Caki2 (cell line): ENCODE measurements around the gene STAT4. TPM values are rescaled to one million over a fixed set of nuclear protein-coding genes. Genes with fewer than 3 reads are reported as not detected.
A peak's percentile ranks its signal among the peaks of the same experiment; 100 is the strongest.

Experiments used
- DNase-seq: peaks from one replicate; pipeline ENCODE4 v3.0.0-alpha.2; 2015; ENCODE audit warnings: low read depth
- in situ Hi-C: cut with HindIII; loops from 2 replicates; pipeline ENCODE4 v1.10.0; 2016; ENCODE audit warnings: low sequenced_read_pairs, low pct_unique_long_range_greater_than_20kb, mixed read lengths
- total RNA-seq: library from RNA; depleted of rRNA; stranded (reverse); fragments of >200 nt; shearing (Covaris generic); gene quantifications from 2 replicates; pipeline ENCODE4 v1.2.3, GENCODE V29; 2014; ENCODE audit warnings: low replicate concordance

Gene STAT4
- total RNA-seq, 1 experiment from 2014 or later = 15.2 TPM

DNA sequence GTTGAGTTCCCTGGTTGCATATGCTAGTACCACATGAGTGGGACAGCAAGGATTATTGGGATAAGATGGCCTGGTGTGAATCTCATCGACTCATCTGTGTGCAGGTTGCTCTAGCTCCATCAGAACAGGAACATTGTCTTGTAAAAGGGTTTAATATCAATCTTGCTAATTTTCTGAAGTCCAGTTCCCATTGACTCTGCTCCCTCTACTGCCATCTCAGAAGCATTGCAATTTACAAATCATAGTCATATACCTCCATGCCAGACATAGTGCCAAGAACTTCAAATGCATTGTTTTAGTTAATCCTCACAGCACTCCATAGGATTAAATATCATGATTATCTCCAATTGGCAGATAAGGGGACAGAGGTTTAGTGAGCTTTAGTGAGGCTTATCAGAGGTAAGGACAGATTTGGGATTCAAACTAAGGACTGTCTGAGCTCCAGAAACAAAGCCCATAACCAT, 4.8 kb upstream of the STAT4 start:
- peak; percentile 36 for DNase-seq
- in situ Hi-C loops = loop anchor here (25.0 kb wide), 1 partner anchor 118 kb away; no protein-coding TSS in a partner anchor

DNA sequence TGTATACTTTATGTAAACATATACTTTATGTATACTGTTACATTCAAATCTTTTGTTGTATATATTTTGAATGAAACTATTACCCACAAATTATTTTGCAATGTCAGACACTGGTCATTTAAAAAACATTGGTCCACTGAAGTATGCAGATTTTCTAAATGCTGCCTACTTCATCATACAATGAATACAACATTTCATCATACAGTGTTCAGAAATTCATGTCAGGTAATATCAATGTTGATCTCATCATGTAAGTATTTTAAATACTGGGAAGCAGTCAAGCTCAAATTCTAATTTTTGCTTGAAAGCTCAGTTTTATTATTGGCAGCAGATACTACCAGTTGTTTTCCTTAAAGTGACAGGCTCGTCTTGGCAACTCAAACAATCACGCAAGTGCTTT, 2.9 kb upstream of the STAT4 start:
- DNase-seq = no peak
- in situ Hi-C loops = loop anchor here (25.0 kb wide), 1 partner anchor 116 kb away; no protein-coding TSS in a partner anchor

DNA sequence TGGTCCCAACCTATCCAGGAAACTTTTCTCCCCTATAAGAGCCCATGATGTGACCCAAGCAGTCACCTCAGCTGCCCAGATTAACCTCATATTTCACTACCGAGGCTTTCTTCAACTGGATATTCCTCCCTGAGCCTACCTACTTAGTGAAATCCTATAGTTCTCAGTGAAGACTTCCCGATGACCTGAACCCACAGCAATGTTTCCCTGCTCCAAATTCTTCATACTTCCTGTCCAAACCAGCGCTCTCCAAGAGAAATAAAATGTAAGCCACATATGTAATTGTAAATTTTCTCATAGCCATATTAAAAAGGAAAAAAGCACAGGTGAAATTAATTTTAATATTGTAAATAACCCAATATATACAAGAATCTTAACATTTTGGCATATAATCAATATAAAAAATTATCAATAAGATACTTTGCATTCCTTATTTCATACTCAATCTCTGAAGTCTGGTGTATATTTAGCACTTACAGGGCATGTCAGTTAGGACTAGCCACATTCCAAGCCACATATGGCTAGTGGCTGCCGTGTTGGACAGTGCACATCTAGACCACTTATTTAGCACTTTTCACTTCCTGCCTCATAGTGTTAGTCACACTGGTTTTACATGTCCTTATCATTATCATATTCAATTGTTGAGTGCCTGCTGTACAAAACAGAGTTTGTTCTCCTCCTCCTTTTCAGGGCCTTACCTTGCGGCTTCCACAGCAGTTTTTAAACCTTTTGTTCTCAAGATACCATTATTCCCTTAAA, 1.9 kb upstream of the STAT4 start:
- in situ Hi-C loops = loop anchor here (25.0 kb wide), 1 partner anchor 115 kb away; no protein-coding TSS in a partner anchor
- DNase-seq = no peak

DNA sequence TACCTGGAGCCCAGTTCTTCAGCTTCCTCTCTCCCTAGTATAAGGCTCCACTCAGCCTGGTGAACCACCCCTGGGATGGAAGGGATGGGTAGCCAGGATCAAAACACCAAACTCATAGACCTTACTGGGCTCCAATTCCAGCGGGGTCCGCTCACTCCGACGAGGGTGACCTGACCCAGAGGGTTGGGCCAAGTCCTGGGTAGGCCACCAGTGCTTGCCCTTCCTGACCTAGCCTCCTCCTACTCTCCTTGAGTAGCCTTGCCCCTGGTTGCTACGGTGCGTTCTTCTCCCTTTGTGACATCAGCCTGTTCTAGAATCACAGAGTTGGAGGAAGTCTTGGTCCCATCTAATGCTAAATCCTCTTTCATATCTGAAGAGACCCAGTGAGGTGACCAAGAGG, 537 bp upstream of the STAT4 start:
- in situ Hi-C loops = loop anchor here (25.0 kb wide), 1 partner anchor 114 kb away; no protein-coding TSS in a partner anchor
- no peak for DNase-seq

DNA sequence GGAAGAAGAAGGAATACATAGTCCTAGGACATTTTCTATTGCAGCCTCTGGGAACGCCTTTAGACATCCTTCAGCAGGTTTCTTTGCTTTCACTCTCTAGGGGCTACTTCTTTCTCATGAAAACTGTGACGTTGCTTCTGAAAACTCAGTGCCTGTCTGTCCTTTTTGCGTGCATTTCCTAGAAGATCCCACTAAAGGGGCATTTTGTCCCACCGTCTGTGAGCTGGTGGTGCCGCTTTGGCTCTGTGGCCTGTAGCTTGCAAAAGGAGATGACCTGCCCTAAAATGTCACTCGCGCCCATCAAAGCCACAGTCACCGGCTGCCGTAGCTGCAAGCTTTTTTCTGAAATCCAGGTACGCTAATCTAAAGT, 579 bp downstream of the STAT4 start:
- DNase-seq = no peak
- in situ Hi-C loops = loop anchor here (25.0 kb wide), 1 partner anchor 113 kb away; no protein-coding TSS in a partner anchor

DNA sequence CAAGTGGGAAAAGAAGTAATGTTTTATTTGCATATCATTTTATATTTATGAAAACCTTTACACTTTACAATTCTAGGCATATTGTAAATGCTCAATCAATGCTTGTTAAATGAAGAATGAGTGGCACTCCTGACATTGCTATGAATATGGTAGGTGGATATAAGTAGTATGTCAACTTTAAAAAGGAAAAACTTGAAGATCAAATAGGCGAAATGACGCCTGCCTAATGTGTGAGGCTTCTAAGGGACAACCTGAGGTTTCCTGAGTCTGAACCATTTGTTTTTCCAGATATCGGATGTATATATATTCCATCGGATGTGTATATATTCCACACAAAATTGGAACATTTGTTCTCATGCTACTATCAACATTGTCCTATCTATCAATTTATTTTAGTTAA, 1.4 kb downstream of the STAT4 start:
- no peak for DNase-seq
- in situ Hi-C loops = no loop called here

DNA sequence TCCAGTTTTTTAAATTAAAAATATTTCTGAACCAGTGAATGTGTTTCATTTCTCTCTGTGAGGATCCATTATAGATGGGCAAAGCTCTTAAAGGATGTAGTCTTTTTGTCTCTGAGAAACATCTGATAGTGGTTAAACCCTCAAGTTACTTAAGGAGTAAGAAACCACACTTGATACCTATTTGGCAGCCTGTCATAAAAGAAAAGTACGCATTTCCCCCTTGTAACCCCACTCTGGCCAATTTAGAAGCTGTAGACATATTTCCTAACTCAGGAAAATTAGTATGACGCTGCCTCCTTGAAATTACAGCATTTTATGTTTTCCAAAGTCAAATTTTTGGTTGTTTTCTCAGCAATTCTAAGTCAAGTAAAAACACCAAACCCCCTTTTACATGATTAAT, 2.0 kb downstream of the STAT4 start:
- DNase-seq = no peak
- in situ Hi-C loops = no loop called here

DNA sequence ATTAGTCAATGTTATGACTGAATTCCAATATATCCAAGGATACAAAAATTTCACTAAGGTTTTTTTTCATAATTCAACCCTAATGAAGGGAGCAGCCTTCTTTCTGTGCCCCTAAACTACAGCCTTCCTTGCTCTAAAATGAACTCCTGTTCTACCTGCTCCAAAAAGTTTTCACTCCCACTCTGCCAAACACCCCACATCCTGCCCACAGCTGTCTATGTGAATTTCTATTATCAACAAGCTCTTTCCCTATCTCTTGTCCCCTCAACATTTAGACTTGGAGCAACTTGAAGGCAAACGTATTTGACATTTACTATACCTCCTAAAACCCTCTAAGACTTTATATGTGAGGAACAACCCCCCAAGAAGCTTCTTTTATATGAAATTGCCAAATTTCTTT, 2.5 kb downstream of the STAT4 start:
- DNase-seq = no peak

DNA sequence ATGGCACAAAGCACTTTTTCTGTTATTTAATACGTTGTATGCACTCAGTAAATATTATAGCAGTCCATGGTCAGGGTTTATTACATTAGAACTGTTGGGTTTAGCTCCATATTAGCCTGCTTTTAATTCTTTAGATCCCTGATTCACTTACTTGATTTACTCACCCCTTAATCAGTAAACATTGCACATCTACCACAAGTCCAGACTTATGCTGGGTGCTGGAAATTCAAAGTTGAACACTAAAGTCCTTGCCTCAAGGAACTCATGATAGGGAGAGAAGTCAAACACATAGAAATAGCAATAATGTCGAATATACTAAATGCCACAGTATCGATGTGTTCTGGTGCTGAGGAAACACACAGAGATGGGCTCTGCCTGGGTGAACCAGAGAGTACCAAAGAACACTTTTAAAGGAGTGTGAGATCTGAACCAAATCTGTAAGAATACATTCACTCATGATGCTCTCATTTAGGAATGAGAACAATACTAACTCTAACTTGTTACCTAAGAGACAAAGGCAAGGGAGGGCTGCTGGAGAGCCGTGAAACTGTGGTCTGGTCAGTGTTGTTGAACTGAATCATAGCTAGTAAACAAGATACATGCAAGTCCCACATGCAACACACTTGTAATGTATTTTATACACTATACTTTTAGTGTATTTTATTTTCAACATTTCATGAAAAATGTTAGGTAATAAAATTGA, 4.9 kb downstream of the STAT4 start:
- in situ Hi-C loops = no loop called here

More for the DNA sequence above, 2.5 kb downstream of the STAT4 start:
- in situ Hi-C loops = no loop called here

DNA sequence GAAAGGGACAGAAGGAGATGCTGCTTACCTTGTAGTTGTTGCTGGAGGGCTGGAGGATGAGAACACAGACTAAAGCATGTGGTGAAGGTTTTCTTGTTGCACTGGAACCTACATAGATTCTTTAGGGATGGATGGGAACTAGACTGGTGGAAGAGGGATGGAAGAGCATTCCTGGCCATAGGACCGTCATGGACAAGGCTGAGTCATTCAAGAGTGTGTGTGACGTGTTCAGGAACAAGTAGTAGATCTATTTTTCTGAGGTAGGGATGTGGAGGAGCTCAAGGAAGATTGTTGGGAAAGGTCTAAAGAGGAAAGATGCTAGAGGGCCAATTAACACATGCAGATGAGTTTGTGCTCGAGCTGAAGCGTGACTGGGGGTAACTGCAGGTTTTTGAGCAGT, 6.6 kb downstream of the STAT4 start:
- DNase-seq = no peak
- in situ Hi-C loops = no loop called here

More for the DNA sequence above, 4.9 kb downstream of the STAT4 start:
- DNase-seq = no peak

DNA sequence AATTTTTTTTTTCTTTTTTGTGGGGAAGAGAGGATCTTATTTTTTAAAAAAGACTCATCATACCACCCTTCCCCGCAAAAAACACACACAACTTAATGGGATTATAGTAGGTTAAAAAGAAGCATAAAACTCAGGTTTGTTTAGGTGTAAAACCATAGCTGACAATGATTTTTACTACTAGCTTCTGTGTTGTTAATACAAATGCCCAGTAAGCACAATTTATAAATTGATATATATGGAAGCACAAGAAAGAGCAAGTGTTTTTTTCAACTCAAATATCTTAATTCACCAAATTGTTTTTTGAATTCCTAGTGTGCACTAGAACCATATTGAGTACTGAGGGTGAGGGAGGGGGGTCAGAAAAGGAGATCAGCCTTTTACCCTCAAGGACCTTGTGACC, 7.0 kb downstream of the STAT4 start:
- DNase-seq = no peak
- in situ Hi-C loops = no loop called here

DNA sequence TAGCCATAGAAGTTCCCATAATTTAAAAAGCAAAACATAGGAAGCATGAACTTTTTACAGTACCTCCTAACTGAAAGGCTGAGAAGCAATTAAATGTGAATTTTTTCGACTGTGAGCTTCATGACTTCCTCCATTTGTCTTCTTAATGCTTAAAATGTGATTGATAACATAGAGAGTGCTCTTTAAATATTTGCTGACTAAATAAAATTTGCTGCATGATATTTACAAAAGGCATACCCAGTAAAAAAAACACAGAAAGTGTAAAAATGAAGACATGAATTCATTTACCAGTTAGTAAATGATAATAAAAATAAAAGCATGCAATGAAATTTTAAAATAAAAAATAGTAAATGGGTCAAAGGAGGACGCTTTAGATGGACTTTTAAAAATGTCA, 21.9 kb downstream of the STAT4 start:
- in situ Hi-C loops = no loop called here
- DNase-seq = no peak

DNA sequence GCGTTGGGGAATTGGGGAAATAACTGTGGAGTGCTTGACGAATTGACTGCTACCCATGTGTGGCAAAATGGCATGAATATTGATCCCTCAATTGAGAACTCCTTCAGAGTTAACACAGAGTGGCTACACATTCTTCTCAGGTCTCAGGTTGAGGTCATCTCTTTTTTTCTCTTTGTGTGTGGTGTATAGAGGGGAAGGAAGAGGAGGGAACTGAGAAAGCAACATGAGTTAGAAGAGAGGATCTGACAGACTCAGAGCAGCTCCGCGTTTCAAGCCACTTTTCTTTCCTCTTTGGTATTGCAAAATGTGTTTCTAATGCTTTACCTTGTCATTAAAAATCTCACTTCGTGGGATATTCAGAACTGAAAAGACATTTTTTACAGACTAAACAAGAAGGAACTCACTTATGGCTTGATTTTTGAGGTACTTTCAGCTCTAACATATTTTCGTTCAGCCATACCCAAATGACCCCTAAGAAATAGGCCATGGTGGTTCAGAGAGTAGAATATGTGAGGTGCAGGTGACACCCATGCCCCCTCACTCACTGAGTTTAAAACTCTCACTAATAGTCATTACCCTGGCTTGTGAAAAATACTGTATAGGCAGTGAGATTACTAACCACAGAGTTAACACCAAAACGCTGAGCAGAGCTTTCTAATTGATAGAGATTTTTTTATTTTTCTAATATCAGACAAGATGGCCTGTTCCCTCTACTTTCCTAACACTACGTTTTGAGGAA, 22.5 kb downstream of the STAT4 start:
- in situ Hi-C loops = no loop called here

DNA sequence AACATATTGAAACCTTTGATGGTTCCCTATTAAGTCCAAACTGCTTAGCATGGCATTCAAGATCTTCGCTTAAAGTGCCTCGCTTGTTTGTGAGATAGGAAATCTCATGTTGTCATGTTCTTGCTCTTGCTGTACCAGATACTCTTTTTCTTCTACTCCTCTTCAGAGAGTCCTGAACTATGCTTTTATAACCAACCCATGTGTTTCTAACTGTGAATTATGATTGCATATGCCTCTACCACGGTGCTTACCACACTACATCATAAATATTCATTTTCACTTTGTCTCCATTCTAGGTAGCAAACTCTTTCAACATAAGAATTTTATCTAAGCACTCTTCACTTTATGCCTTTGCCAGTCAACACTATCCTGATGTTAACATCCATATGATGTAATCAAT, 23.6 kb downstream of the STAT4 start:
- DNase-seq = no peak
- in situ Hi-C loops = no loop called here

More for the DNA sequence above, 22.5 kb downstream of the STAT4 start:
- no peak for DNase-seq

DNA sequence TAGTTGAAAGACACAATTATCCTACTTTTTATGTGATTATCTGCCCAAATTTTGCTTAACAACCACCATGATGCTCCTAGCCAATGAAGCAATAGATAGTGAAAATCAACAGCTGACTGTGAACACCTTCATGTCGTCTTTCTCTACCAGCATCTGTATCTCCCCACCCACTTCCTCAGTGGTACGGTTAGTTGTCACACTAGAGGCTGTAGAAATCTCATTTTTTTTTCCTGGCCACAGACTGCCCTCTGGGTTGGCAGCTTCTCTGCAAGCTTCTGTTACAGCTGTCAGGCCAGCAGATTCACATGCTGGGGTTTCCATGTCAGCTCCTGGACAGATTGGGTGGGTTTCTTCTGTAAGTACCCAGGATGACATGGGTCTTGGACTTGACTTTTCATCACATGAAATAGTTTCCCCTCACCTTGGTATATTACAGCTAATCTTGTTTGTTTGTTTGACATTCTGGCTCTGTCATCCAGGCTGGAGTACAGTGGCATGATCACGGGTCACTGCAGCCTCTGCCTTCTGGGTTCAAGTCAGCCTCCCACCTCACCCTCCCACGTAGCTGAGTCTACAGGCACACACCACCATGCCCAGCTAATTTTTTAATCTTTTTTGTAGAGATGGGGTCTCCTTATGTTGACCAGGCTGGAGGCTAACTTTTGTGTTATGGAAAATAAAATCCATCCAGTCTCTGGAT, 24.3 kb downstream of the STAT4 start:
- in situ Hi-C loops = no loop called here
- DNase-seq = no peak

DNA sequence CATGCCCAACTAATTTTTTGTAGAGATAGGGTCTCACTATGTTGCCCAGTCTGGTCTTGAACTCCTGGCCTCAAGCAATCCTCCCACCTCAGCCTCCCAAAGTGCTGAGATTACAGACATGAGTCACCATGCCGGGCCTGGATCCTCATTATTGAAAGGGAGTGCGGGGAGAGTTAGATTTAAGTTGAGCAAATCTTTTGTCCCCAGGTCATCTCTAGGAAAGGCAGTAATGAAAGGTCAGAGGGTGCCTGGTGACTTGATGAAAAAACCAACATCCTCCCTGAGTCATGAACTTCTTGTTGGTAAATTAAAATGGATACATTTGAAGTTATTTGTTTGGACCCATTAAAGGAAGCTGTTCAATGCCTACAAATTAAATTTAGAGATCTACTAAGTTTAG, 25.1 kb downstream of the STAT4 start:
- in situ Hi-C loops = no loop called here

DNA sequence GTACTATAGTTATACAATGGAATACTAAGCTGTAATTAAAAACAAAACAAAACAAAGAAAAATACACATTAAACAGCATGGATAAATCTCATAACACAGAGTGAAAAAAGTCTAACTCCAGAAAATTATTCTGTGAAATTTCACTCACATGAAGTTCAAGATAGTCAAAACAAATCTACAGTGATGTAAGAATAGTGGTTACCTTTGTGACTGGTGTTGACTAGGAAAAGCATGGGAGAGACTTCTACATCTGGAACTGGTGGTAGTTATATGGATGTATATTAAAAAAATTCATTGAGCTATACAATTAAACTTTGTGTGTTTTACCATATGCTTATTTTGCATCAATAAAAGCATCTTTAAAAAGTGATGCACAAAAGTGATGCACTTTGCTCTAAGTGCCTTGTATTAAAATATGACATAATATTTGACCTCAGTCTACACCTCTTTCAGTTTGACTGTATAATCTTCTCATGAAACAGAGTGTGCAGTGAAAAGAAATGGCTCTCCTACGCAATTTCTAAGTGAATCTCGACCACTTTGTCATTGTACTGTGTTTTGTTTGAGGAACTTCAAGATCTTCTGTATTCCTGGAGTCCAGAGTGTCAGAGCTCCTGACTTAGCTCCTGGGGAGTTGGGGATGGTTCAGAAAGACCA, 28.0 kb downstream of the STAT4 start:
- DNase-seq = no peak
- in situ Hi-C loops = no loop called here

More for the DNA sequence above, 25.1 kb downstream of the STAT4 start:
- no peak for DNase-seq

DNA sequence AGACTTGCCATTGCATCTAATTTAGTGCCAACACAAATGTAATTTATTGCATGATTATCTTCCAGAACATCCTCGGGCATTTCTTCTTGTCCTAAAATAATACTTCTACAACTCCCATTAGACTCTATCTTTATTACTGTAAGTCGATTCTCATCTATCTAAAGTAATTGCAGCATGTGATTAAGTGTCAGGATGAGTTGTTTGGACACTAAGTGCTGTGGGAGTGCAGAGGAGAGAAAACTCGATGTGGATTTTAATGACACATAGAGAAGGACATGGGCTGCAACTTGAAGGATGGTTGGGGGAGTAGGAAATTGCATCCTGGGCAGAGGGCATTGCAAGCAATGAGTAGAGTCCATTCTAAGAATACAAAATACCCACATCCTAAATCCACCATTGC, 33.5 kb downstream of the STAT4 start:
- DNase-seq = no peak
- in situ Hi-C loops = no loop called here
